ENCODE measurements around the gene RBM38. TPM values are rescaled to one million over a fixed set of nuclear protein-coding genes. Genes with fewer than 3 reads are reported as not detected.

Gene RBM38
- total RNA-seq, 1 donor from 2014 or later: 8.7 TPM

- no peak for DNase-seq (ENCODE audit: low read depth)
Measured at GRCh38 chr20:57402206-57403125, 11.3 kb downstream of the RBM38 start.

GRCh38 chr20:57403216-57403615, 12.0 kb downstream of the RBM38 start:
- no peak for DNase-seq (ENCODE audit: low read depth)

- no peak for DNase-seq (ENCODE audit: low read depth)
Measured at GRCh38 chr20:57404006-57404405, 12.8 kb downstream of the RBM38 start.

GRCh38 chr20:57404419-57405072, 13.3 kb downstream of the RBM38 start:
- DNase-seq (ENCODE audit: low read depth): no peak

GRCh38 chr20:57405236-57406016, 14.2 kb downstream of the RBM38 start:
- DNase-seq (ENCODE audit: low read depth): no peak

GRCh38 chr20:57407541-57407956, 16.4 kb downstream of the RBM38 start:
- DNase-seq (ENCODE audit: low read depth): no peak

- no peak for DNase-seq (ENCODE audit: low read depth)
Measured at GRCh38 chr20:57408131-57408530, 16.9 kb downstream of the RBM38 start.

- DNase-seq (ENCODE audit: low read depth): no peak
Measured at GRCh38 chr20:57408536-57409233, 17.5 kb downstream of the RBM38 start.

- DNase-seq (ENCODE audit: low read depth): no peak
Measured at GRCh38 chr20:57409316-57409671, 18.1 kb downstream of the RBM38 start.

GRCh38 chr20:57409672-57410397, 18.6 kb downstream of the RBM38 start:
- no peak for DNase-seq (ENCODE audit: low read depth)

GRCh38 chr20:57410398-57410920, 19.3 kb downstream of the RBM38 start:
- DNase-seq (ENCODE audit: low read depth): no peak

- no peak for DNase-seq (ENCODE audit: low read depth)
Measured at GRCh38 chr20:57410924-57411323, 19.7 kb downstream of the RBM38 start.

GRCh38 chr20:57411406-57412283, 20.4 kb downstream of the RBM38 start:
- no peak for DNase-seq (ENCODE audit: low read depth)

GRCh38 chr20:57412347-57413029, 21.3 kb downstream of the RBM38 start:
- DNase-seq (ENCODE audit: low read depth): no peak

GRCh38 chr20:57413986-57414385, 22.8 kb downstream of the RBM38 start:
- DNase-seq (ENCODE audit: low read depth): no peak

- no peak for DNase-seq (ENCODE audit: low read depth)
Measured at GRCh38 chr20:57414867-57415592, 23.8 kb downstream of the RBM38 start.

GRCh38 chr20:57415771-57416170, 24.6 kb downstream of the RBM38 start:
- DNase-seq (ENCODE audit: low read depth): no peak

Data from myocyte (in vitro differentiated cells).